Nephron progenitor cell (in vitro differentiated cells): ENCODE measurements around the gene FBXL13.

Experiments used
- DNase-seq: peaks from one replicate; pipeline ENCODE4 v3.0.0; 2021
- H3K27ac Mint-ChIP-seq: 2 replicates; pipeline ENCODE4 v1.8.0; 2021; ENCODE audit warnings: mild to moderate bottlenecking, moderate library complexity, mixed read lengths
- H3K27me3 Mint-ChIP-seq: 2 replicates; pipeline ENCODE4 v1.8.0; 2021; ENCODE audit warnings: mild to moderate bottlenecking, low read depth, mixed read lengths; ENCODE audit not compliant: poor library complexity
- H3K36me3 Mint-ChIP-seq: 2 replicates; pipeline ENCODE4 v1.8.0; 2021; ENCODE audit warnings: low read depth, mixed read lengths
- H3K4me1 Mint-ChIP-seq: 2 replicates; pipeline ENCODE4 v1.8.0; 2021; ENCODE audit warnings: mixed read lengths
- H3K4me3 Mint-ChIP-seq: 2 replicates; pipeline ENCODE4 v1.8.0; 2021; ENCODE audit warnings: mild to moderate bottlenecking, moderate library complexity, mixed read lengths
- H3K9me3 Mint-ChIP-seq: 2 replicates; pipeline ENCODE4 v1.8.0; 2021; ENCODE audit warnings: mild to moderate bottlenecking, moderate library complexity, mixed read lengths
- CTCF ChIP-seq: fragments of 200-600 bp; sonication (generic); IDR thresholded peaks from 2 replicates; pipeline ENCODE4 v1.5.0; 2021; ENCODE audit warnings: antibody characterized with exemption

FBXL13 gene

GRCh38 chr7:102917436-102918353 lies 156.9 kb downstream of the FBXL13 start:
- no peak overlapping the region for H3K27ac Mint-ChIP-seq
- H3K4me1 Mint-ChIP-seq: peaks cover 10% of the 10 kb centered on the region
- TF ChIP-seq CTCF: no peak
- H3K36me3 Mint-ChIP-seq: no peaks in the 10 kb centered on the region
- no peaks in the 10 kb centered on the region for H3K27me3 Mint-ChIP-seq
- H3K4me3 Mint-ChIP-seq: no peak overlapping the region
- H3K9me3 Mint-ChIP-seq: no peaks in the 10 kb centered on the region
- no peak for DNase-seq

- no peak for DNase-seq
- H3K27me3 Mint-ChIP-seq: no peaks in the 10 kb centered on the region
- H3K4me3 Mint-ChIP-seq: no peak overlapping the region
- no peaks in the 10 kb centered on the region for H3K36me3 Mint-ChIP-seq
- H3K27ac Mint-ChIP-seq: no peak overlapping the region
- no peak for TF ChIP-seq CTCF
- peaks cover 18% of the 10 kb centered on the region for H3K4me1 Mint-ChIP-seq
- H3K9me3 Mint-ChIP-seq: no peaks in the 10 kb centered on the region
Observed at GRCh38 chr7:102916881-102917280, 157.7 kb downstream of the FBXL13 start.

- peaks cover 19% of the 10 kb centered on the region for H3K4me1 Mint-ChIP-seq
- TF ChIP-seq CTCF: no peak
- H3K36me3 Mint-ChIP-seq: no peaks in the 10 kb centered on the region
- no peak for DNase-seq
- no peak overlapping the region for H3K4me3 Mint-ChIP-seq
- no peaks in the 10 kb centered on the region for H3K9me3 Mint-ChIP-seq
- no peak overlapping the region for H3K27ac Mint-ChIP-seq
- H3K27me3 Mint-ChIP-seq: no peaks in the 10 kb centered on the region
Observed at GRCh38 chr7:102916426-102916825, 158.2 kb downstream of the FBXL13 start.

- no peak for TF ChIP-seq CTCF
- Mint-ChIP-seq H3K27ac (no peak overlapping the region), H3K27me3 (no peaks in the 10 kb centered on the region), H3K4me3 (no peak overlapping the region), H3K9me3 (no peaks in the 10 kb centered on the region), H3K4me1 (peaks cover 25% of the 10 kb centered on the region), H3K36me3 (peaks cover 13% of the 10 kb centered on the region)
- peak; percentile 13 for DNase-seq
Observed at GRCh38 chr7:102914585-102914984, 160.0 kb downstream of the FBXL13 start.

GRCh38 chr7:102913826-102914225 lies 160.8 kb downstream of the FBXL13 start:
- no peaks in the 10 kb centered on the region for H3K9me3 Mint-ChIP-seq
- H3K36me3 Mint-ChIP-seq: peaks cover 13% of the 10 kb centered on the region
- no peak for TF ChIP-seq CTCF
- no peak for DNase-seq
- H3K4me1 Mint-ChIP-seq: peaks cover 25% of the 10 kb centered on the region
- no peaks in the 10 kb centered on the region for H3K27me3 Mint-ChIP-seq
- no peak overlapping the region for H3K4me3 Mint-ChIP-seq
- H3K27ac Mint-ChIP-seq: no peak overlapping the region

GRCh38 chr7:102912742-102913141 lies 161.9 kb downstream of the FBXL13 start, which contains the start of gene LRRC17:
Gene LRRC17 (plus strand): TSS chr7:102913000. CDS start chr7:102933914, 20,914 bp downstream.
- TF ChIP-seq CTCF: no peak
- Mint-ChIP-seq H3K4me3 (peak within 1 kb of the TSS; percentile 72), H3K27me3 (no peaks in the 10 kb centered on the region), H3K36me3 (peaks cover 23% of the 10 kb centered on the region), H3K27ac (peak within 1 kb of the TSS; percentile 79), H3K9me3 (peaks cover 10% of the 10 kb centered on the region), H3K4me1 (peaks cover 25% of the 10 kb centered on the region)
- DNase-seq: peak; percentile 21
